HG02885 (cell line): Measurements from ENCODE around the gene PACRG.

Source experiments
- ATAC-seq: cut with Tn5 transposase; IDR thresholded peaks from one replicate; pipeline ENCODE4 v1.9.1; 2021; ENCODE audit warnings: mild to moderate bottlenecking; ENCODE audit not compliant: unreplicated experiment, poor library complexity

The PACRG gene

GRCh38 chr6:162772466-162772865 is 44.7 kb downstream of the PACRG start:
- no peak for ATAC-seq

- ATAC-seq = no peak
Observed at GRCh38 chr6:162773996-162774395, 46.2 kb downstream of the PACRG start.

- ATAC-seq = no peak
Observed at GRCh38 chr6:162777091-162777490, 49.3 kb downstream of the PACRG start.

DNA sequence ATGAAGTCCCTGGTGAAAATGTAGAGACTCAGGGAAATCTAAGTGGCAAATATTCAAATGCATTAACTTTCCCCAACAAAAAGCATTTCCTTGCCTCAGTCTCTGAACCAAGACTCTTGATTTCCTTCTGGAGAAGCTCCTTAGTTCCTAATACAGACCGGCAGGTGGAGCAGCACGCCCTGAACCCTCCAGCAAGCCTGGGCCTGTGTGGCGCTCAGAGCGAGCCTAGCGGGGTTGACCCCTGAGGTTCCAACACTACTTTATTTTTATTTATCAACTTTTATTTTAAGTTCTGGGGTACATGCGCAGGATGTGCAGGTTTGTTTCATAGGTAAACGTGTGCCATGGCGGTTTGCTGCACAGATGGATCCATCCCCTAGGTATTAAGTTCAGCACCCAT is 50.8 kb downstream of the PACRG start:
- ATAC-seq = no peak

DNA sequence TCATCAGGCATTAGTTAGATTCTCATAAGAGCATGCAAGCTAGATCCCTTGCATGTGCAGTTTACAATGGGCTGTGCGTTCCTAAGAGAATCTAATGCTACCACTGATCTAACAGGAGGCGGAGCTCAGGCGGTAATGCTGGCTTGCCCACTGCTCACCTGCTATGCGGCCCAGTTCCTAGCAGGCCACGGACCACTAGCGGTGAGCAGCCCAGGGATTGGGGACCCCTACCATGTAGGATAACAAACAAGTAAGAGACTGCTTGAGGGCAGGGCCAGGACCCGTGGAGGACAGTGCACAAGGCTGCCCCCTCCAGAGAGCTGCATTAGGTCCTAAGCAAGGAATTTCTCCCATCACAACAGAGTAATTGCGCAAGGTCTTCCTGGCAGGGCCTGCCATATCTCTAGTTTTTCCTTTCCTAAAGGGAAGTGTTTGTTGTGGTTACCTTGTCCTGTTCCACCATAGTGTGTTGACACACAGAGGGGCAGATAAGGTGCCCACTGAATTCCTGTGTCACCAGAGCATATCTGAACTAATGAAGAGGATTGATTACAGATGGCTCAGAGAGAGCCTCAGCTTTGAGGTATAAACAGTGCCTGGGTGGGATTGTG is 58.0 kb downstream of the PACRG start:
- ATAC-seq = no peak

DNA sequence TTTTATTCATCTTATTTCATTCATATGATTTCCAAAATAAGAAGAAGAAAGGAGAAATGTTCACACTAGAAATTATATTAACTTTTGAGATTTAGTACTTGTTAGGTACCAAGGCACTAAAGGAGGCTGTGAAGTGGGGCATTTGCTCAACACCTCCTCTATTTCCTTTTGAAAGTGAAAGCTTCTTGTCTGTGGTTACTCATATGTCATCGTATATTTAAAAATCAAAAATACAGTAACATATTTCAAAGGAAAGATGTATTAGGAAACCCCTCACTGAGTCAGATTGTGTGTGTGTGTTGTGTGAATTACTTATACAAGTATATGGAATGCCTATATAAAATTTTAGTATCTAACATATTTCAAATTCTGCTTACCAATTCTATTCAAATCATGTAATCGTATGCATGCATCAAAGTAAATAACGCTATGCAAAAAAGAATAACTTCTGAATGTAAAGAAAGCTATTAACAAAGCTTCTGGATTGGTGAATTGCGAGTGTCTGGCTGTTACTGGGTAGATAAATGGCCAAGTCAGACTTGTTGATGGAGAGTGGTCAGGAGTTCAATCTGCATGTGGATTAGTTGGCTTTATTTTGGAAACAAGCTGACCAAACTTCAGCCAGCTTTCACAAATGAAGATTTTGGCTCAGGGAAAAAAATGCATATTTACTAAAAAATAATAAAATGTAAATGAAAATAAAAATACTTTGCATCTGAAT is 70.9 kb downstream of the PACRG start:
- peak; percentile 63 for ATAC-seq

DNA sequence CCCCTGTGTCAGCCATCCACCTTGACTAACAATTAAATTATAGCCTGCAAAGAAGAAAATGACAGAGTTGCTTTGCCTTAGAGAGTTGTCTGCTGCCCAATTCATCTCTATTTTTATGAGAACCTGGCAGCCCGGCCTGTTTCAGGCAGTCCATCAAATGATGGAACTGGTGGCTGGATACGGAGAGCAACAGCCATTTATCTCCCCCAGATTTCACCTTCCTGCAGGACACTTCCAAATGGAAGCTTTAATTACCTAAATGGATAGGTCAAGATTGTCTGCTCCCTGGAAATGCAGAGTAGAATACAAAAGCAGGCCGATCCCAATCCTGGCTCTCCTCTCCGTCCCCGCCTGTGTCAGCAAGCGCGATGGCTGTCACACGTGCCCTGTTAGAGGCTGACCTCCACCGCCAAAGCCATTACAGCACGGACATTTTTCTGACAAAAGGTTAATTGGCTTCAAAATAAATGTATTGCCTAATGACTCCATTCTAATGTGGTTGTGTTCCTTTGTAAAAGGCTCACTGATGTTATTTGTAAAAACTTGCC is 86.7 kb downstream of the PACRG start:
- no peak for ATAC-seq

GRCh38 chr6:162817196-162817595 is 89.4 kb downstream of the PACRG start:
- no peak for ATAC-seq

DNA sequence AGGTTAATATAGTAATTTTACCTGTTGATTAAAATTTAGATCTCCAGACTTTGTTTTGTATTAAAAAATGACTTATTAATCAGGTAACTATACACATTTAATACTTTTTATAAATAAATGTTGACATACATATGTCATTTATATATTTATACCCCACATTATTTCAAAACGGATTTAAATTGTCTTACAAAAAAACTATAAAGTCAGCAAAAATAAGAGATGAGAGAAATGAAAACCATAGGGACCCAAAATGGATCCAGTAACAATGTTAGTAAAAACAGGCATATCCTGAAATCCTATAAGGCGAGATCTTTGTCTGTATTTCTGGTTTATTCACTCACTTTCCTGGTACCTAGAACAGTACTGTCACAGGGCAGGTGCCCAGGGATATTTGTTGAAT is 91.5 kb downstream of the PACRG start:
- ATAC-seq = no peak

GRCh38 chr6:162821102-162821501 is 93.3 kb downstream of the PACRG start:
- no peak for ATAC-seq

- ATAC-seq = peak; percentile 46
Observed at GRCh38 chr6:162825597-162825996, 97.8 kb downstream of the PACRG start.

GRCh38 chr6:162829013-162829742 is 101.4 kb downstream of the PACRG start:
- ATAC-seq = peak; percentile 57

GRCh38 chr6:162833776-162834175 is 106.0 kb downstream of the PACRG start:
- ATAC-seq = no peak

GRCh38 chr6:162845972-162846371 is 118.2 kb downstream of the PACRG start:
- no peak for ATAC-seq

DNA sequence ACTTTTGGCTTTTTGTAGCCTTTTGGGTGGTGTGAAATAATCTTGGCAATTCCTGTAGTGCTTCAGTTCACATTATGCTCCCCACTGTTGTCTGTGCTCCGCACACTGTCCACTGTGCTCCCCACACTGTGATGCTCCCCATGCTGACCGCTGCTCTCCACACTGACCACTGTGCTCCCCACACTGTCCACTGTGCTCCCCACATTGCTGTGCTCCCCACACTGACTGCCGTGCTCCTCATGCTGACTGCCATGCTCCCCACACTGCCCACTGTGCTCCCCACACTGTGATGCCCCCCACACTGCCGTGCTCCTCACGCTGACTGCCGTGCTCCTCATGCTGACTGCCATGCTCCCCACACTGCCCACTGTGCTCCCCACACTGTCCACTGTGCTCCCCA is 118.9 kb downstream of the PACRG start:
- ATAC-seq = no peak

DNA sequence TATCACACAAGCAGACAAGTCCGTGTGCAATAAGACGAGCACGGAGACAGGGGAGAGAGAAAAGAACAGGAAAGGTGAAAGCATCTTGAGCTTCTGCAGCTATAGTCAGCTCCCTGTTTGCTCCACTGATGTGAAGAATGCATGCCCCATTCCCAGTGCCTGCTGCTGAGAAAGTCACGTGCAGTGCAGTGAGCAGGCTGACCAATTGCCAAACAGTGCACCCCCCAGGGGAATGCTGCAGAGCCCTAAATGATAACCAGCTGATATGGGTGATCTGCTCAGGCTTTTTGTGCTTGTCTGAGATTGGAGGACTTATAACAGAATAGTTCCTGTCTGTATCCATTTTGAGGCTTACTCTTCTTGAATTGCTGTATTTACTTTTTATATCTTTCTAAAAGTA is 121.5 kb downstream of the PACRG start:
- ATAC-seq = no peak

- ATAC-seq = no peak
Observed at GRCh38 chr6:162852192-162852591, 124.4 kb downstream of the PACRG start.

DNA sequence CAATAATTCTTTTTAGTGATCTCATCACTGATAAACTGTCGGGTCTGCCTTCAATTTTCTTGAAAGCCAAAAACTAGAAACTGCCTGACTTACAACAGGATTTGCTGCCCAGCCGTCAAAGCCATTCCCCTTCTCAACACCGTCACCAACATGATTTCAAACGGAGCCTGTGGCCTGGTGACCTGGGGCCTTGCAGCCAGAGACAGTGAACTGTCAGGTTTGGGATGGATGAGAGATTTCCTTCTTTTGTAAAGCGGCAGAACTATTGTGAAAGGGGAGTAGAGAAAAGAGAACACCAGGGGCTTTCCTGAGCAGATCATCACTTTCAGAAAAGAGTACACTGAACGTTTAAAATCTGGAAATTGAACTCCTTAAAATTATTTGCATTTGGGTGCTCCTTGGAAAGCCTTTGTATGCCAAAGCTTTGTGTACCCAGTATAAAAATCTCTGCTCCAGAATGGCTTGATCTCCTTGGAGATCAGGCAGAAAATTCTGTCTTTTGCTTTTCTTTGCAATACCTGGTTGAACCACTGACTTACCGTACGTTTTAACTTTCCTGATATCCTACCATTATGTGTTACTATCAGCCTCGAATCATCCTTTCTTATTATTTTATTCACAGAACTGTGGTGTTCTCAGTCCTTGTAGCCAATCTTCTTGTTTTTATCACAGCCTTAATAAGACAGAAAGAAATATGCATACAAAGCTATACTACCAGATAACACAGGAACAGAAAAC is 125.2 kb downstream of the PACRG start:
- no peak for ATAC-seq

GRCh38 chr6:162854228-162854627 is 126.5 kb downstream of the PACRG start:
- no peak for ATAC-seq

GRCh38 chr6:162854734-162855191 is 127.0 kb downstream of the PACRG start:
- ATAC-seq = no peak
